ENCODE measurements around the gene ACBD6.

The ACBD6 gene

DNA sequence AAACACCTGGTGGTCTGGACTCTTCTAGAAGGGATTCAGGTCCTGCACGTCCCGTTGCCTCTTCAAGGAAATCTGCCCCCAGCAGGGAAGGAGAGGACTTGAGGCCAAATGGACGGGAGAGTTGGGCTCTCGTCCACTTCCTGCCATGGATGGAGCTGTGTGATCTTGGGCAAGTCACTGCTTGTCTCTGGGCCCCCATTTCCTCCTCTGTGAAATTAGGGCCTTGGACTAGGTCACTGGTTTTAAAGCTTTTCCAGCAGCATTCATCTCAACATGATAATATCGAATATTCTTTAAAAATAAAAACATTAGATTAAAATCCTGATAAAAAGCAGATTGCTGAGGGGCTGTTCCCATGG lies 245.4 kb downstream of the ACBD6 start:
- H3K4me3 ChIP-seq: no peak overlapping the region

DNA sequence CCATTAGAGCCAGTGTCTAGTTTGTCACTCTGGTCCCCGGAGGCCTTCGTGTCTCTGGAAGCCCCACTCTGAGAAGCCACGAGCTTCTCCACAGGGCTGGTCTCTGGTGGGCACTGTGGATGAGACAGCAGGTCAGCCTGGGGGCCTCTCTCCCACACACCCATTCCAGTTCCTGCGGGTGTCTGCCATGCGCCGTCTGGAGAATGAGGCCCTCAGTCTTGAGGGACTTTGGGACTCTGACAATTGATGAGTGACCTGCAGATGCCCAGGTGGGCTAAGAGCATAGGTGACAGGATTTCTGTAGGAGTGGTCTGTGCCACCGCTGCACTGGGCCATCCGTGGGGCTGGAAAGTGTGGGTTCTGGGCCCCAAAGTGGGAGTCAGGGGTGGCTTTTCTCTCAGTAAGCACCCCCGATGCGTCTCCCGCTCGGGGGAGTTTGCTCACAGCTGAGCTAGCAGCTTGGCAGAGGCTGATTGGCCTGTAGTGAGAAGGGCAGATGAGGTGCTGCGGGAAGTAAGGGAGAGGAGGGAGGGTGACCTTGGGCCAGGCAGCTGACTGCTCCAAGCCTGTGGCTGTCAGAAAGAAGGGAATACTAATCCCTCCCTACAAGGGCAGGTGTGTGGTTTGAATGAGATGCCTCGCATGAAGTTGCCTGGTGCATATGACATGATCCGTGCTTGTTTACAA lies 245.9 kb downstream of the ACBD6 start:
- peaks cover 5% of the 10 kb centered on the region; the same call in 1 of the 2 replicates for H4K20me1 ChIP-seq
- H3K9ac ChIP-seq: no peak overlapping the region
- no peak overlapping the region for H3K27ac ChIP-seq
- no peaks in the 10 kb centered on the region for H3K27me3 ChIP-seq
- no peak for TF ChIP-seq Cebpa-rat (IDR thresholded peaks at IDR 0.05)
- H3K4me3 ChIP-seq: no peak overlapping the region
- no peaks in the 10 kb centered on the region for H3K36me3 ChIP-seq
- no peak overlapping the region for H3K4me2 ChIP-seq
- H3K4me1 ChIP-seq: peaks cover 14% of the 10 kb centered on the region
- H3K9me3 ChIP-seq: no peaks in the 10 kb centered on the region

More for the DNA sequence above, 245.4 kb downstream of the ACBD6 start:
- Histone ChIP-seq H4K20me1 (peaks cover 5% of the 10 kb centered on the region; the same call in 1 of the 2 replicates), H3K9me3 (no peaks in the 10 kb centered on the region), H3K4me2 (no peak overlapping the region), H3K4me1 (peaks cover 14% of the 10 kb centered on the region), H3K27me3 (no peaks in the 10 kb centered on the region), H3K9ac (no peak overlapping the region), H3K36me3 (no peaks in the 10 kb centered on the region), H3K27ac (no peak overlapping the region)
- no peak for TF ChIP-seq Cebpa-rat (IDR thresholded peaks at IDR 0.05)

DNA sequence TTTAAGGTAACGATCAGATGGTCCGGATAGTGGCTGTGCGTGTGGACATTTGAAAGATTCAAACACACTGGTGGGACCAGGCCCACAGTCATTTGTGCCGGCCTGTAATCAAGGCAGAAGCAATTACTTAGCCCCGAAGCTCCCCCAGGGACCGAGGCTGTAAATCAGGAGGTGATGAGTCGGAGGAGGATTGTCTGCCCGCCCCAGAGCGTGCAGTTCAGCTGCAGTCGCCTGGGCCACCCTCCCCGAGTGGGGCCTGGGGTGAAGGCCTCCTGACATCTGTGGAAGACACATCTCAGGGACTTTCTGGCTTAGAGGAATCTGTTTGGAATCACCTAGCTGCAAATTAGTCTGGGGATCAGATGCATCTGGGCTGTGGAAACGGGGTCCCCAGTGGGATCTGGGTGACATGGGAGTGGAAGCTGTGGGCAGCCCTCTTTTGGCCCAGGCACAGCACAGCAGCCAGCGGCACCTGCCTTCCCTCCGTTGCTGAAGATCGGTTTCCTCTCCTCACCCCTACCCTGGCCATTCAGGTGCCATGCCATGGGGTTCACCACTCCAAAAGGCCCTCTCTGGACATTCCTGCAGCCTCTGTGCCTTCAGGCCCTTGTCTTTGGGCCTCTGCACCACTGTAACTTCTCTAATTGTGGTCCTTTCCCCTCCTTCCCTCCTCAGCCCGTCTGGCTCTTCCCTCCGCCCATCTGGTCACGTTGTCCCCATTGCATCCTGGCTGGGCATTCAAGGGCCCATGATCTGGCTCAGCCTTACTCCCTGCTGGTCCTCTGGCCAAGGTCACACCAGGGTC lies 246.6 kb downstream of the ACBD6 start:
- TF ChIP-seq Cebpa-rat (IDR thresholded peaks at IDR 0.05): no peak
- peak overlapping the region; percentile 42 for H3K4me2 ChIP-seq
- H3K27me3 ChIP-seq: no peaks in the 10 kb centered on the region
- no peak overlapping the region for H3K4me3 ChIP-seq
- H3K27ac ChIP-seq: no peak overlapping the region
- no peaks in the 10 kb centered on the region for H3K9me3 ChIP-seq
- peaks cover 5% of the 10 kb centered on the region; the same call in 1 of the 2 replicates for H4K20me1 ChIP-seq
- peaks cover 14% of the 10 kb centered on the region for H3K4me1 ChIP-seq
- H3K9ac ChIP-seq: no peak overlapping the region
- H3K36me3 ChIP-seq: no peaks in the 10 kb centered on the region

DNA sequence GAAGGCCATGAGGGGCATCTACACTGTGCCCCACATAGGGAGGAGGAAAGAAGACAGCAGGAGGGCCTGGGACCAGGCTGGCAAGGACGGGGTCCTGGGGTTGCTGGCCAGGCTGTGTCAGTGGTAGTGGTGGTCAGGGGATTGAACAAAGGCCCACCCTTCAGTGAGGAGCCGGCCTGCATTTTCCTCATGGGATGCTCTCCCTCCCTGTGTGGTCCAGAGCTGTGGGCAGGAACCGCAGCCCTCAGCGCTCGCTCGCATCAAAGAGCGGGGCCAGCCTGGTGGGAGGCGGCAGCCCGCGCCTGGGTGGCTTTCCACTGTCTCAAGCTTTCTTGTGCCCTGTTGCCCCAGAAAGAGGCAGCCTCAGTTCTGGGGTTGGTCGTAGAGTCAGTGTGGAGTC lies 247.5 kb downstream of the ACBD6 start:
- H3K27me3 ChIP-seq: no peaks in the 10 kb centered on the region
- H3K36me3 ChIP-seq: no peaks in the 10 kb centered on the region
- H3K27ac ChIP-seq: no peak overlapping the region
- TF ChIP-seq Cebpa-rat (IDR thresholded peaks at IDR 0.05): no peak
- no peaks in the 10 kb centered on the region for H3K9me3 ChIP-seq
- peak overlapping the region; percentile 42 for H3K4me2 ChIP-seq
- peaks cover 5% of the 10 kb centered on the region; the same call in 1 of the 2 replicates for H4K20me1 ChIP-seq
- H3K4me3 ChIP-seq: no peak overlapping the region
- peaks cover 14% of the 10 kb centered on the region for H3K4me1 ChIP-seq
- no peak overlapping the region for H3K9ac ChIP-seq

DNA sequence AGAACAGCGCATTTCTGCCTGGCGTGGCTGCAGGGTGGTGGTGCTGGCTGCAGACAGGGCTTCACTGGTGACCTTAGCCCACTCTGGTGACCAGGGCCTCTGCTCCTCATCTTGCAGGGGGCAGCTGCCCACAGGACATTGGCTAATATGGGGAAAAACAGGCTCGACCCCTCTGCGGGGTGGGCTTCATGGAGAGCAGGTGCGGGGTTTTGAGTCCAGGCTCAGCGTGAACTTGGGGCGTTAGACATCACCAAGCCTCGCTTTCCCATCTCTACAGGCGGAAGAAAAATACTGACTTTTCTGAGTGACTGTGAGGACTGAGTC lies 247.9 kb downstream of the ACBD6 start:
- Histone ChIP-seq H4K20me1 (peaks cover 5% of the 10 kb centered on the region; the same call in 1 of the 2 replicates), H3K4me2 (no peak overlapping the region), H3K4me3 (no peak overlapping the region), H3K27ac (no peak overlapping the region), H3K27me3 (no peaks in the 10 kb centered on the region), H3K9me3 (no peaks in the 10 kb centered on the region), H3K9ac (no peak overlapping the region), H3K36me3 (no peaks in the 10 kb centered on the region), H3K4me1 (peaks cover 14% of the 10 kb centered on the region)
- TF ChIP-seq Cebpa-rat (IDR thresholded peaks at IDR 0.05): no peak

DNA sequence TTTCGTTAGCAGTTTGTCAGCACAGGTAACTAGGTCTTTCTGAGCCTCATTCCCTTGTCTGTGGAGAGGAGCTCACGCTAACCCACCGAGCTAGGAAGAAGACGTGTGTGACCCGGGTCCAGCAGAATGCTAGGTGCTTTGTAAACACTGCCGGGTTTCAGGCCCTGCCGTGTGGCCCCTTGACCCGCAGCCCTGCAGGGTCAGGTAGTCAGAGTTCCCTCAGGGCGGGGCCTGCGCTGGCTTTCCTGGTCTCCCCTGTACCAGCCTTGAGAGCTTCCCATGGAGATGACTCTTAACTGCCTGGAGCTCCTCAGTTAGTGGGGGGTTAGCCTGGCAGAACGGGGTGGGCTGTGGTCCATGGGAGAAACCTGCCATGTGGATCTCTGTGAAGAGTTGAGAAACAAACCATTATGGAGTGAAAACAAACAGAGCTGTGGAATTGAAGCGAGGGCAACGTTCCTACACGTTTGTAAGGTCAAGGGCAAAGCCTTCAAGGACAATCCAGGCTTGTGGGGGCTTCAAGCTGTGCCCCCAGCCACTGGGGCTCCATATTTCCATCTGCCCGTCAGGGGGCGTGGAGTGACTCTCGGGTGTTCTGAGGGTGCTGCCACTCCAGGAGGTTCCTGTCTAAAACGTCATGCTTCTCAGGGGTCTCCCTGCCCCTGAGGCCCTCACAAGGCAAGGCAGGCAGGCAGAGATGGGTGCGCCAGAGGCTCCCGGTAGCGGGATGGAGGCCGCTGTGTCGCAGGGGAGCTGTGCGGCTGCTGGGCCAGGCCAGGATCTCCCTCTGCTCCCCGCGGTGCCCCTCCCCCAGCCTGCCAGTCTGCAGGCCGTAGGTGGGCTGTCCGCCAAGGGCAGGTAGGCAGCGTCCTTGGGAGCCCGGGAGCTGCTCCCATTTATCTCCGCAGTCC lies 248.5 kb downstream of the ACBD6 start:
- Histone ChIP-seq H3K27me3 (no peaks in the 10 kb centered on the region), H3K27ac (no peak overlapping the region), H3K36me3 (no peaks in the 10 kb centered on the region), H3K4me2 (no peak overlapping the region), H4K20me1 (peaks cover 5% of the 10 kb centered on the region; the same call in 1 of the 2 replicates), H3K4me1 (peaks cover 14% of the 10 kb centered on the region), H3K9me3 (no peaks in the 10 kb centered on the region), H3K4me3 (no peak overlapping the region), H3K9ac (no peak overlapping the region)
- no peak for TF ChIP-seq Cebpa-rat (IDR thresholded peaks at IDR 0.05)

DNA sequence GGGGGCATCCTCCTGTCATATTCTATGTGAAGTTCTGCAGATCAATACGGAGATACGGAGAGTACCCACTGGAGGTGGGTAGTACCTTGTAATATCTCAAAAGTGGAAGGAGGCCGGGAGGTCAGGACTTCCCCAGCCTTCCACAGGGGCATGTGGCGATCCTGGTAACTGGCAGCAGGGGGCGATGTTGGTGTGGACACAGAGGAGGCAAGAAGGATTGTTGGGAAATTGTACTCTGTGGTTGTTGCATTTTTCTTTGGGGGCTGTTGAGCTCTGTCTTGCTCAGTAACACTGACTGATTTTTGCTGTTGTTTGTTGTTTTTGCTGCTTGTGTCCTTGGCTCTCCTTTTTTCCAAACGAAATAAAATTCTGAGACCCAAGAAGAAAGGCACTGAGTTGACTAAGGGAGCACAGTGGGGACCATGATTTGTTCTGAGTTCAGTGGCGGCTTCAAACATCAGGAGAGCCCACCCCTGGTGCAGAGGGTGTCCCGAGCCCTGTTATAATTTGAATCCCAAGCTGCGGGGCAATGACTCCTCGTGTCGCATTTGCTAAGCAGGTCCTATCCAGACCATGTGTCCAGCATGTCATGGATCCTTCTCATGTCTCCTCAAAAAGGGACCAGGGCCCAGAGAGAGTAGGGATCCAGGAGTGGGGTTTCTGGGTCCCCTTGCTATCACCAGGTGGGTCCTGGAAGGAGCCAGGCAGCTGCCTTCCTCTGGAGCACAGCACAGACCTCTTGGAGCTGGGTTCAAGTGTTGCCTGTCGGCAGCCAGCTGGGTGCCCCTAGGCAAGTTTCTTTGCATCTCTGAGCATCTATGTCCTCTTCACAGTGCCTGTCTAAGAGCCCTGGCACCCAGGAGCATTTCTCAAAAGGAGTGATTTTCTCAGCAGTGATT lies 249.5 kb downstream of the ACBD6 start:
- no peak overlapping the region for H3K4me2 ChIP-seq

DNA sequence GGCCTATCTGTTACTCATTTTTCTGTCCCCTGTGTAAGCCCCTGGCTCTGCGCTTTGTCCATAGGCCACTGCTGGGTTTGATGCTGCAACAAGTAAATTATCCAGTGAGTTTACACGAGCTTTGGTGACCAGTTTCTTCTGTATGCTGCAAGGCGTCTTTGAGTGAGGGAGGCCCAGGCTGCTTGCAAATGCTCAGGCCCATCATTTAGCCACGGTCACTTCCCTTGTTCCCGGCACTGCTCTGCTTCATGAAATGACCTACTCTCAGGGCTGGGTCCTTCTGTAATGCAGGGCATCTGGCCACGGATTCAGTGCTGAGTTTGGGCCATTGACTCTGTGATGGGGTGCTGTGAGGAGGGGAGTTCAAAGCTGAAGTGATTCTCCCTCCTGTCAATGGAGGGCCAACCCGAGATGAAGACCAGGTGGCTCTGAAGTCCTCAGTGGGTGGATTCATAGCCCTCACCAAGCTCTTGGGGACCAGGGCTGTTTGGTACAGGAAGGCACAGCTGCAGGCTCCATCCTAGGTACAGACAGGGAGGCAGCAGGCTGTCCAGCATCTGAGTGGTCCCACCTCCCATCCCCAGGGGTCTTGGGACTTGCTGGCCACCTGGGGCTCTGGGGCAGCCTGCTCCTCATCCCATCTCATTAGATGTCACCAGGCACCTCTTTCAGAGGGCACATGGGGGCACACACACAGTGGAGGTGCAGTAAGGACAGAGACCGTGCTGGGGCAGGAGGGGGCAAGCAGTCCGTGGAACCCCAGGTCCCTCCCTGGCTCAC lies 250.7 kb downstream of the ACBD6 start:
- no peak overlapping the region for H3K9ac ChIP-seq
- H3K4me3 ChIP-seq: no peak overlapping the region
- no peak overlapping the region for H3K4me2 ChIP-seq
- peaks cover 14% of the 10 kb centered on the region for H3K4me1 ChIP-seq
- no peaks in the 10 kb centered on the region for H3K36me3 ChIP-seq
- no peak overlapping the region for H3K27ac ChIP-seq
- no peaks in the 10 kb centered on the region for H3K27me3 ChIP-seq
- H3K9me3 ChIP-seq: no peaks in the 10 kb centered on the region
- H4K20me1 ChIP-seq: peaks cover 5% of the 10 kb centered on the region; the same call in 1 of the 2 replicates
- no peak for TF ChIP-seq Cebpa-rat (IDR thresholded peaks at IDR 0.05)

More for the DNA sequence above, 249.5 kb downstream of the ACBD6 start:
- TF ChIP-seq Cebpa-rat (IDR thresholded peaks at IDR 0.05): no peak
- Histone ChIP-seq H3K9ac (no peak overlapping the region), H3K36me3 (no peaks in the 10 kb centered on the region), H3K27ac (no peak overlapping the region), H4K20me1 (peaks cover 5% of the 10 kb centered on the region; the same call in 1 of the 2 replicates), H3K4me1 (peaks cover 14% of the 10 kb centered on the region), H3K4me3 (no peak overlapping the region), H3K9me3 (no peaks in the 10 kb centered on the region), H3K27me3 (no peaks in the 10 kb centered on the region)
